Lower lobe of right lung (tissue), 2 donors: ENCODE data around the gene EFTUD2. TPM values are rescaled to one million over a fixed set of nuclear protein-coding genes. Genes with fewer than 3 reads are reported as not detected.

Experiments used
- ATAC-seq, 2 donors: fragments of 200-7000 bp; cut with Tn5 transposase; one replicate each; pipeline ENCODE4 v1.9.1; 2020 to 2022; ENCODE audit warnings: mild to moderate bottlenecking in 2 of 2, moderate library complexity in 2 of 2
- DNase-seq: peaks from one replicate; pipeline ENCODE4 v3.0.0-alpha.2; 2020
- H3K27ac ChIP-seq: fragments of 200-600 bp; one replicate; pipeline ENCODE4 v1.8.0; 2022
- H3K27me3 ChIP-seq: fragments of 200-600 bp; one replicate; pipeline ENCODE4 v1.8.0; 2022; ENCODE audit warnings: low read depth
- H3K36me3 ChIP-seq: fragments of 200-600 bp; one replicate; pipeline ENCODE4 v1.8.0; 2022; ENCODE audit warnings: mild to moderate bottlenecking
- H3K4me1 ChIP-seq: fragments of 200-600 bp; one replicate; pipeline ENCODE4 v1.8.0; 2022
- H3K4me3 ChIP-seq: fragments of 200-600 bp; one replicate; pipeline ENCODE4 v1.8.0; 2022; ENCODE audit warnings: mild to moderate bottlenecking
- H3K9me3 ChIP-seq: fragments of 200-600 bp; one replicate; pipeline ENCODE4 v1.8.0; 2022
- intact Hi-C: fragments of 100-400 bp; cut with DNase I; formaldehyde crosslinking; loops from one replicate; pipeline ENCODE4 v1.11.0; 2022
- total RNA-seq: library from RNA; stranded (reverse); fragmentation: NEBNext Ultra II Directional; extraction: Animal tissue kit (Norgen Biotek cat#: 25700); gene quantifications from one replicate; pipeline ENCODE4 v1.2.1, GENCODE V29; 2021
- TF ChIP-seq, protein P1 (sequence below): fragments of 200-600 bp; IDR thresholded peaks from one replicate; pipeline ENCODE4 v1.8.0; 2022; ENCODE audit warnings: antibody characterized with exemption, mild to moderate bottlenecking
- donor health status: DM: no; HTN: yes; CAD: no; lungs with severe emphysema.

Gene EFTUD2
- total RNA-seq, 1 donor from 2014 or later = 108 TPM

- peaks cover 10% of the 10 kb centered on the region for H3K27me3 ChIP-seq
- DNase-seq = peak; percentile 16
- no peaks in the 10 kb centered on the region for H3K4me1 ChIP-seq
- no peaks in the 10 kb centered on the region for H3K36me3 ChIP-seq
- ATAC-seq = no peak
- no peaks in the 10 kb centered on the region for H3K9me3 ChIP-seq
- intact Hi-C loops = loop anchor here (10.0 kb wide), 1 partner anchor 91 kb away; no protein-coding TSS in a partner anchor
- H3K4me3 ChIP-seq = no peak overlapping the region
- TF ChIP-seq, protein P1, sequence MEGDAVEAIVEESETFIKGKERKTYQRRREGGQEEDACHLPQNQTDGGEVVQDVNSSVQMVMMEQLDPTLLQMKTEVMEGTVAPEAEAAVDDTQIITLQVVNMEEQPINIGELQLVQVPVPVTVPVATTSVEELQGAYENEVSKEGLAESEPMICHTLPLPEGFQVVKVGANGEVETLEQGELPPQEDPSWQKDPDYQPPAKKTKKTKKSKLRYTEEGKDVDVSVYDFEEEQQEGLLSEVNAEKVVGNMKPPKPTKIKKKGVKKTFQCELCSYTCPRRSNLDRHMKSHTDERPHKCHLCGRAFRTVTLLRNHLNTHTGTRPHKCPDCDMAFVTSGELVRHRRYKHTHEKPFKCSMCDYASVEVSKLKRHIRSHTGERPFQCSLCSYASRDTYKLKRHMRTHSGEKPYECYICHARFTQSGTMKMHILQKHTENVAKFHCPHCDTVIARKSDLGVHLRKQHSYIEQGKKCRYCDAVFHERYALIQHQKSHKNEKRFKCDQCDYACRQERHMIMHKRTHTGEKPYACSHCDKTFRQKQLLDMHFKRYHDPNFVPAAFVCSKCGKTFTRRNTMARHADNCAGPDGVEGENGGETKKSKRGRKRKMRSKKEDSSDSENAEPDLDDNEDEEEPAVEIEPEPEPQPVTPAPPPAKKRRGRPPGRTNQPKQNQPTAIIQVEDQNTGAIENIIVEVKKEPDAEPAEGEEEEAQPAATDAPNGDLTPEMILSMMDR = no peak
- H3K27ac ChIP-seq = no peak overlapping the region
These were observed 24.9 kb upstream of the EFTUD2 start for GRCh38 chr17:44924107-44924544.

DNA sequence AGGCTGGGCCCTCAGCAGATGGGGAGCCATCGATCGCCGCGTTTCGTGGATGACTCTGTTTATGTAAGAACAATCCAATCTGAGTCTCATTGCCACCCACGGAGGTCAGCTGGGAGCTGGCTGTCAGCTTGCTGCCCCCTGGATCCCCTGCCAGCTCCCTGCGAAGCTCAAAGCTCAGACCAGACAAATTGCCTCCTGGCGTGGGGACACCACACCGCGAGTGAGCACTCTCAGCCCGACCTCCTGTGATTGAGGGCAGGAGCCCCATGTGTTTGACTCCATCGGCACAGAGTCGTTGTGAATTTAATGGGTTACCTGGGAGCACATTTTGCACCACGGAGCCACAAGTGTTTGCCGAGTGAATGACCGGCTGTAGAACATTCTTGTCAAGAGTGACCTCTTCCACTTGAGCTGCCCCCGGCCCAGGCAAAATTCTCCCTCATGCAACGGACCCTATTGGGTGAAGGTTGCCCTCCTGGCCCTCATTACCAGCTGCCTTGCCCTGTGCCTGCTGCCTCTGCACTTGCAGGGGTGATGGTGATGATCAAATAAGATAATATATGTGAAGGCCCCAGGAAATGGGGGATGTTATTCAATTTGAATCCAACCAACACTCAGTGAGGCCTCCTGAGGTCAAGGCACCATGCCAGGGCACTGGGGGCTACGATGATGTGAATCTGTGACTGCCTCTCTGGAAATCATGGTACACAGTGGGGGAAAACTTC lies 23.7 kb upstream of the EFTUD2 start:
- TF ChIP-seq, protein P1 = no peak
- Histone ChIP-seq H3K36me3 (no peaks in the 10 kb centered on the region), H3K27me3 (peaks cover 10% of the 10 kb centered on the region), H3K4me3 (no peak overlapping the region), H3K27ac (no peak overlapping the region), H3K9me3 (no peaks in the 10 kb centered on the region), H3K4me1 (no peaks in the 10 kb centered on the region)
- DNase-seq (peak; percentile 36), ATAC-seq (no peak)
- intact Hi-C loops = loop anchor here (10.0 kb wide), 1 partner anchor 92 kb away; no protein-coding TSS in a partner anchor

- peaks cover 10% of the 10 kb centered on the region for H3K27me3 ChIP-seq
- peak; percentile 6 for DNase-seq
- no peaks in the 10 kb centered on the region for H3K36me3 ChIP-seq
- H3K4me1 ChIP-seq = no peaks in the 10 kb centered on the region
- intact Hi-C loops = loop anchor here (10.0 kb wide), 1 partner anchor 93 kb away; no protein-coding TSS in a partner anchor
- H3K9me3 ChIP-seq = no peaks in the 10 kb centered on the region
- TF ChIP-seq, protein P1 = no peak
- ATAC-seq = no peak
- no peak overlapping the region for H3K4me3 ChIP-seq
- no peak overlapping the region for H3K27ac ChIP-seq
These were observed 22.9 kb upstream of the EFTUD2 start for GRCh38 chr17:44922136-44922535.

DNA sequence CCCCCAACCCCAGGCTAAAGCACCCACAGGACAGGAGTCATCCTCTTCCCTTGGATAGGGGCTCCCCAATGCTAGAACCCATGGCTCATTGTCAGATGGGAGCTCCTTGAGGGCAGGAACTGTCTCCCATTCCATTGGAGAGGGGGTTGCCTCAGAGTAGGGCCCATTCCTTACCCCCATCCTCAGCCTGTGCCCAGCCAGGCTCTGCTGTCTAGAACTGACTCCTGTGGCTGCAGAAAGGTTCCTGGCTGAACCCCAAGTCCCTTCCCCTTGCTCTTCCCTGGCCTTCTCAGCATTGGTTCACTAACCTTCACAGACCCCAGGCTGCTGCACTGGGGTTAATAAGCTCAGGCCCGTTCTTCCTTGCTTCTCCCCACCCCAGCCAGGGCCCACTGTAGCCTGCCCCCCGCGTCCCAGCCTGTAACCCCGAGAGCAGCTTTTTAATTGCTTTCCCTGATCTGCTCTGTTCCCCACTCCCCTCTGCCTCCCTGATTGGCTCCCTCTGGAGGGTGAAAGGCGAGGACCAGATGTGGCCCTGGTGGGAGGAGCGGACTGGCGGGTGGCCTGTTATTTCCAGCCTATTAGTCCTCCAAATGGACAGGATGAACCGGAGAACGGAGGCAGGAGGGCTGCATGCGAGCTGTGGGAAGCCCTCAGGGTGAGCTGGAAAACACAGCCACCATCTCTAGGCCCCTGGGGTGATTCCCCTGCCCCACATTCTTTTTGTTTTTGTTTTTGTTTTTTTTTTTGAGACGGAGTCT lies 22.1 kb upstream of the EFTUD2 start:
- H3K27me3 ChIP-seq = peaks cover 10% of the 10 kb centered on the region
- intact Hi-C loops = loop anchor here (10.0 kb wide), 1 partner anchor 93 kb away; no protein-coding TSS in a partner anchor
- H3K27ac ChIP-seq = no peak overlapping the region
- no peaks in the 10 kb centered on the region for H3K4me1 ChIP-seq
- no peak overlapping the region for H3K4me3 ChIP-seq
- no peak for ATAC-seq
- H3K36me3 ChIP-seq = no peaks in the 10 kb centered on the region
- DNase-seq = peak; percentile 22
- H3K9me3 ChIP-seq = no peaks in the 10 kb centered on the region
- TF ChIP-seq, protein P1 = no peak

DNA sequence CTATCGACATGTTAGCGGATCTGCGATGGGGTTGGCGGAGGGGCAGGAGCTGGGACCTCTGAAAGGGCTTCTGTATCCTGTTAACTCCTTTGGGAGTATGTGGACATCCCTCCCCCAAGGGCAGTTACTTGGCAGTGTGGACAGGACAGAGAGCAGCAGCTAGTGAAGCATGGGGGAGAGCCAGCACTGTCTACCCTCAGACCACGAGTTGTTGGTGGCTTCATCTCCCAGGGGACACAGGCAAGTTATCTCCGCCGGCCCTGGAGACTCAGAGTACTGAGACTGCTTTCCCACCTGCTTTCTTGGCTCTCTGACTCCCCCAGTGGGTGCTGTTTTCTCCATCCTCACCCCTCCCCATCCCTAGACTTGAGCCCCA lies 21.3 kb upstream of the EFTUD2 start:
- H3K27ac ChIP-seq = no peak overlapping the region
- H3K27me3 ChIP-seq = peaks cover 10% of the 10 kb centered on the region
- no peaks in the 10 kb centered on the region for H3K36me3 ChIP-seq
- intact Hi-C loops = loop anchor here (10.0 kb wide), 1 partner anchor 94 kb away; no protein-coding TSS in a partner anchor
- TF ChIP-seq, protein P1 = no peak
- ATAC-seq (no peak), DNase-seq (peak; percentile 30)
- H3K4me3 ChIP-seq = no peak overlapping the region
- no peaks in the 10 kb centered on the region for H3K9me3 ChIP-seq
- no peaks in the 10 kb centered on the region for H3K4me1 ChIP-seq
